Type B pancreatic cell (in vitro differentiated cells): ENCODE measurements around the gene HIGD1A. TPM values are rescaled to one million over a fixed set of nuclear protein-coding genes. Genes with fewer than 3 reads are reported as not detected.
A peak's percentile ranks its signal among the peaks of the same experiment; 100 is the strongest.

Experiments used
- DNase-seq: peaks from one replicate; pipeline ENCODE4 v3.0.0; 2021; ENCODE audit warnings: mixed read lengths; ENCODE audit not compliant: unreplicated experiment; ENCODE audit errors: extremely low spot score
- H3K27ac Mint-ChIP-seq: 2 replicates; pipeline ENCODE4 v1.8.0; 2021; ENCODE audit warnings: mild to moderate bottlenecking, mixed read lengths
- H3K27me3 Mint-ChIP-seq: 2 replicates; pipeline ENCODE4 v1.8.0; 2021; ENCODE audit warnings: mixed read lengths
- H3K36me3 Mint-ChIP-seq: 2 replicates; pipeline ENCODE4 v1.8.0; 2021; ENCODE audit warnings: mixed read lengths
- H3K4me1 Mint-ChIP-seq: one replicate; pipeline ENCODE4 v1.8.0; 2021; ENCODE audit warnings: mixed read lengths; ENCODE audit not compliant: unreplicated experiment
- H3K4me3 Mint-ChIP-seq: 2 replicates; pipeline ENCODE4 v1.8.0; 2021; ENCODE audit warnings: mild to moderate bottlenecking, mixed read lengths
- H3K9me3 Mint-ChIP-seq: 2 replicates; pipeline ENCODE4 v1.8.0; 2021; ENCODE audit warnings: mixed read lengths
- total RNA-seq: library from RNA; stranded (reverse); gene quantifications from 2 replicates; pipeline ENCODE4 v1.2.1, GENCODE V29; 2021; ENCODE audit warnings: low replicate concordance
- TF ChIP-seq, protein P1 (sequence below): fragments of 200-600 bp; sonication (generic); conservative IDR thresholded peaks from 2 replicates; pipeline ENCODE4 v1.5.0; 2021; ENCODE audit warnings: antibody characterized with exemption, mild to moderate bottlenecking

HIGD1A gene
- total RNA-seq, 1 donor from 2014 or later: 100 TPM

- Mint-ChIP-seq H3K9me3 (peaks cover 7% of the 10 kb centered on the region), H3K4me3 (peak overlapping the region; percentile 61), H3K36me3 (peaks cover 6% of the 10 kb centered on the region), H3K27me3 (peaks cover 13% of the 10 kb centered on the region), H3K27ac (no peak overlapping the region), H3K4me1 (peaks cover 8% of the 10 kb centered on the region)
- TF ChIP-seq, protein P1, sequence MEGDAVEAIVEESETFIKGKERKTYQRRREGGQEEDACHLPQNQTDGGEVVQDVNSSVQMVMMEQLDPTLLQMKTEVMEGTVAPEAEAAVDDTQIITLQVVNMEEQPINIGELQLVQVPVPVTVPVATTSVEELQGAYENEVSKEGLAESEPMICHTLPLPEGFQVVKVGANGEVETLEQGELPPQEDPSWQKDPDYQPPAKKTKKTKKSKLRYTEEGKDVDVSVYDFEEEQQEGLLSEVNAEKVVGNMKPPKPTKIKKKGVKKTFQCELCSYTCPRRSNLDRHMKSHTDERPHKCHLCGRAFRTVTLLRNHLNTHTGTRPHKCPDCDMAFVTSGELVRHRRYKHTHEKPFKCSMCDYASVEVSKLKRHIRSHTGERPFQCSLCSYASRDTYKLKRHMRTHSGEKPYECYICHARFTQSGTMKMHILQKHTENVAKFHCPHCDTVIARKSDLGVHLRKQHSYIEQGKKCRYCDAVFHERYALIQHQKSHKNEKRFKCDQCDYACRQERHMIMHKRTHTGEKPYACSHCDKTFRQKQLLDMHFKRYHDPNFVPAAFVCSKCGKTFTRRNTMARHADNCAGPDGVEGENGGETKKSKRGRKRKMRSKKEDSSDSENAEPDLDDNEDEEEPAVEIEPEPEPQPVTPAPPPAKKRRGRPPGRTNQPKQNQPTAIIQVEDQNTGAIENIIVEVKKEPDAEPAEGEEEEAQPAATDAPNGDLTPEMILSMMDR: no peak
- no peak for DNase-seq
Observed at GRCh38 chr3:42771271-42771670, 33.0 kb downstream of the HIGD1A start.

GRCh38 chr3:42769477-42770131 is 34.7 kb downstream of the HIGD1A start:
- H3K4me3 Mint-ChIP-seq: no peak overlapping the region
- peaks cover 13% of the 10 kb centered on the region for H3K27me3 Mint-ChIP-seq
- DNase-seq: no peak
- TF ChIP-seq, protein P1: no peak
- H3K36me3 Mint-ChIP-seq: peaks cover 6% of the 10 kb centered on the region
- no peak overlapping the region for H3K27ac Mint-ChIP-seq
- H3K4me1 Mint-ChIP-seq: peaks cover 8% of the 10 kb centered on the region
- H3K9me3 Mint-ChIP-seq: peaks cover 7% of the 10 kb centered on the region

DNA sequence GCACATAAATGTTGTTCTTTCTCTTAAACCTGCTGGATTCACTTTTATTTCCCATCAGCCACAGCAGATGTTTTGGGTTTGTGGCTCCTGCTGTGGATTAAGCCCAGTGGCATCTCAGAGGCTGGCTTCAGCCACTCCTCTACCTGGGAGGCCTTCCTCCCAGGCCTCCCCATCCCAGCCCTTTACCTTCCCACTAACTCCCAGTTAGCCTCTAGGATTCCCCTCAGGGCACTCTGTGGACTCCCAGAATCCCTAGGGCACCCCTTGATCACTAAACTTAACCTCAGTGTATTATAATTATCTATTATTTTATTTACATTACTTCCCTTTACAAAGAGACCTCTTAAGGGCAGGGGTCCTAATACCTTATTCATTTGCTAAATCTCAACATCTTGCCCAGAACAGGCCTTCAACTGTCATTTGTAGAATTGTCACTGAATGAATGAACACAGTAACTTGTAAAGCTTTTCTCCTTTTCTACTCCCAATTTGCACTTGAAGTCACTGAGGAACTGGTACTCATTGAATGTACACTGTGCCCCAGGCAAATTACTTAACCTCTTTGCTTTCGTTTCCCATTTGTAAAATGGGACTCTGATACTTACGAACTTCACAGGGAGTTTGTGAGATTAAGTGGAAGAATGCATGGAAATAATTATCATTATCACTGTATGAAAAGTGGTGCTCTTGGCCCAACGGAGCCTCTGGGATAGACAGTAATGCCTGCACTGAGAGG is 39.6 kb downstream of the HIGD1A start:
- no peaks in the 10 kb centered on the region for H3K4me1 Mint-ChIP-seq
- DNase-seq: no peak
- no peak overlapping the region for H3K27ac Mint-ChIP-seq
- no peaks in the 10 kb centered on the region for H3K9me3 Mint-ChIP-seq
- no peak overlapping the region for H3K4me3 Mint-ChIP-seq
- TF ChIP-seq, protein P1: no peak
- no peaks in the 10 kb centered on the region for H3K27me3 Mint-ChIP-seq
- H3K36me3 Mint-ChIP-seq: peaks cover 7% of the 10 kb centered on the region

DNA sequence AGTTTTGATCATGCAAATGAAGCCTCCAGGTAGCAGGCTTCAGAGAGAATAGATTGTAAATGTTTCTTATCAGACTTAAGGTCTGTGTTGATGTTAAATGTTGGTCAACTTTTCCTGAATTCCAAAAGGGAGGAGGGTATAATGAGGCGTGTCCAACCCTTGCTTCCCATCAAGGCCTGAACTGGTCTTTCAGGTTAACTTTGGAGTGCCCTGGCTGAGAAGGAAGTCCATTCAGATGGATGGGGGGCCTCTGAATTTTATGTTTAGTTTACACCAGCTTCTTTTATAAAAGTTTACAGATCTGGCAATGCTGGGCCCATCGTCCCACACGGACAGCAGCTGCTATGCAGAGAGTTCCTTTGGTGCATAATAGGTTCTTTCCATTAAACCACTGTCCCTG is 40.2 kb downstream of the HIGD1A start:
- H3K27me3 Mint-ChIP-seq: no peaks in the 10 kb centered on the region

DNA sequence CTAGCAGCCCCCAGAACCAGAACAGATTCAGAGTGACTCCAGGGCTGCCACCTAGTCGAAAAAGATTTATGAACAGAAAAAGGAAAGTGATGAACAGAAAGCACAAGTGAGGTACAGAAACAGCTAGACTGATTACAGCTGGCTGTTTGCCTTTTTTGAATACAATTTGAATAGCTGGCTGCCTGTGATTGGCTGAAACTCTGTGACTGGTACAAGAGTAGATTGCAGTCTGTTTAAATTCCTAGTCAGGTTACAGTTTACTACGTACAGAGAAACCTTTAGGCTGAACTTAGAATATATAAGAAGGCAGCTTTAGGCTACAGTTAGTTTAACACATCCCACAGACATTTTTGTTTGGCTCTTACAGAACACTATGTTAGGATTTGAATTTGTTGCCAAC is 41.3 kb downstream of the HIGD1A start:
- no peaks in the 10 kb centered on the region for H3K9me3 Mint-ChIP-seq
- TF ChIP-seq, protein P1: no peak
- H3K36me3 Mint-ChIP-seq: peaks cover 7% of the 10 kb centered on the region
- H3K27ac Mint-ChIP-seq: no peak overlapping the region
- H3K27me3 Mint-ChIP-seq: no peaks in the 10 kb centered on the region
- no peaks in the 10 kb centered on the region for H3K4me1 Mint-ChIP-seq
- H3K4me3 Mint-ChIP-seq: no peak overlapping the region
- DNase-seq: no peak

More for the DNA sequence above, 40.2 kb downstream of the HIGD1A start:
- Mint-ChIP-seq H3K4me3 (no peak overlapping the region), H3K27ac (no peak overlapping the region), H3K9me3 (no peaks in the 10 kb centered on the region), H3K4me1 (no peaks in the 10 kb centered on the region), H3K36me3 (peaks cover 7% of the 10 kb centered on the region)
- no peak for DNase-seq
- TF ChIP-seq, protein P1: no peak
